ENCODE results near the gene OR10AG1. TPM values are rescaled to one million over a fixed set of nuclear protein-coding genes. Genes with fewer than 3 reads are reported as not detected.

OR10AG1 gene
- total RNA-seq (not detected), polyA plus RNA-seq (not detected)

GRCh38 chr11:55969845-55970244 lies at the start of gene OR10AG1:
TSS of gene OR10AG1 (minus strand) at chr11:55969945. CDS start at chr11:55969907, 38 bp downstream.
- DNase-seq (ENCODE audit: extremely low spot score), result no peak
- Histone ChIP-seq H3K27ac (ENCODE audit: low read depth) (no peak within 1 kb of the TSS), H3K36me3 (ENCODE audit: insufficient read depth) (no peaks in the 10 kb centered on the region), H3K4me3 (ENCODE audit: low read depth, low read length) (no peak within 1 kb of the TSS), H3K4me1 (ENCODE audit: insufficient read depth) (no peaks in the 10 kb centered on the region)
- 88% methylated on average over 2 of the region's 2 CpGs for WGBS

GRCh38 chr11:56013805-56014204 lies 44.1 kb upstream of the OR10AG1 start:
- no peaks in the 10 kb centered on the region for H3K36me3 ChIP-seq (ENCODE audit: insufficient read depth)
- no peak overlapping the region for H3K4me3 ChIP-seq (ENCODE audit: low read depth, low read length)
- no peaks in the 10 kb centered on the region for H3K4me1 ChIP-seq (ENCODE audit: insufficient read depth)
- WGBS, result 40% methylated on average over 2 of the region's 2 CpGs
- no peak overlapping the region for H3K27ac ChIP-seq (ENCODE audit: low read depth)
- DNase-seq (ENCODE audit: extremely low spot score), result no peak

GRCh38 chr11:56010716-56011115 lies 41.0 kb upstream of the OR10AG1 start:
- DNase-seq (ENCODE audit: extremely low spot score), result no peak
- H3K36me3 ChIP-seq (ENCODE audit: insufficient read depth), result no peaks in the 10 kb centered on the region
- H3K27ac ChIP-seq (ENCODE audit: low read depth), result no peak overlapping the region
- H3K4me1 ChIP-seq (ENCODE audit: insufficient read depth), result no peaks in the 10 kb centered on the region
- H3K4me3 ChIP-seq (ENCODE audit: low read depth, low read length), result no peak overlapping the region

GRCh38 chr11:55994525-55994924 lies 24.8 kb upstream of the OR10AG1 start, which contains the start of gene OR5F1:
TSS of gene OR5F1 (minus strand) at chr11:55994625. CDS start at chr11:55994625, 0 bp downstream.
- WGBS, result 62% methylated on average over 2 of the region's 2 CpGs

GRCh38 chr11:55970935-55971334 lies 1.2 kb upstream of the OR10AG1 start:
- H3K4me3 ChIP-seq (ENCODE audit: low read depth, low read length), result no peak overlapping the region
- no peaks in the 10 kb centered on the region for H3K36me3 ChIP-seq (ENCODE audit: insufficient read depth)
- no peak overlapping the region for H3K27ac ChIP-seq (ENCODE audit: low read depth)
- no peak for DNase-seq (ENCODE audit: extremely low spot score)
- WGBS, result 95% methylated on average over 3 of the region's 3 CpGs
- H3K4me1 ChIP-seq (ENCODE audit: insufficient read depth), result no peaks in the 10 kb centered on the region

More at GRCh38 chr11:55994525-55994924, 24.8 kb upstream of the OR10AG1 start, which contains the start of gene OR5F1:
- no peaks in the 10 kb centered on the region for H3K4me1 ChIP-seq (ENCODE audit: insufficient read depth)
- H3K4me3 ChIP-seq (ENCODE audit: low read depth, low read length), result no peak within 1 kb of the TSS
- H3K36me3 ChIP-seq (ENCODE audit: insufficient read depth), result no peaks in the 10 kb centered on the region
- DNase-seq (ENCODE audit: extremely low spot score), result no peak
- H3K27ac ChIP-seq (ENCODE audit: low read depth), result no peak within 1 kb of the TSS

- DNase-seq (ENCODE audit: extremely low spot score), result no peak
- Histone ChIP-seq H3K36me3 (ENCODE audit: insufficient read depth) (no peaks in the 10 kb centered on the region), H3K27ac (ENCODE audit: low read depth) (no peak overlapping the region), H3K4me1 (ENCODE audit: insufficient read depth) (no peaks in the 10 kb centered on the region), H3K4me3 (ENCODE audit: low read depth, low read length) (no peak overlapping the region)
- WGBS, result 83% methylated on average over 5 of the region's 5 CpGs
These were observed 1.8 kb downstream of the OR10AG1 start for GRCh38 chr11:55967914-55968313.

GRCh38 chr11:55966391-55966790 lies 3.4 kb downstream of the OR10AG1 start:
- 67% methylated on average over 2 of the region's 2 CpGs for WGBS

GRCh38 chr11:55956521-55956920 lies 13.2 kb downstream of the OR10AG1 start:
- H3K36me3 ChIP-seq (ENCODE audit: insufficient read depth), result no peaks in the 10 kb centered on the region
- no peak for DNase-seq (ENCODE audit: extremely low spot score)
- no peaks in the 10 kb centered on the region for H3K4me1 ChIP-seq (ENCODE audit: insufficient read depth)
- WGBS, result 58% methylated on average over 4 of the region's 4 CpGs
- no peak overlapping the region for H3K4me3 ChIP-seq (ENCODE audit: low read depth, low read length)
- no peak overlapping the region for H3K27ac ChIP-seq (ENCODE audit: low read depth)

More at GRCh38 chr11:55966391-55966790, 3.4 kb downstream of the OR10AG1 start:
- Histone ChIP-seq H3K4me1 (ENCODE audit: insufficient read depth) (no peaks in the 10 kb centered on the region), H3K27ac (ENCODE audit: low read depth) (no peak overlapping the region), H3K4me3 (ENCODE audit: low read depth, low read length) (no peak overlapping the region), H3K36me3 (ENCODE audit: insufficient read depth) (no peaks in the 10 kb centered on the region)
- no peak for DNase-seq (ENCODE audit: extremely low spot score)

GRCh38 chr11:55949330-55949729 lies 20.4 kb downstream of the OR10AG1 start:
- no peak for DNase-seq (ENCODE audit: extremely low spot score)
- Histone ChIP-seq H3K4me3 (ENCODE audit: low read depth, low read length) (no peak overlapping the region), H3K27ac (ENCODE audit: low read depth) (no peak overlapping the region), H3K36me3 (ENCODE audit: insufficient read depth) (no peaks in the 10 kb centered on the region), H3K4me1 (ENCODE audit: insufficient read depth) (no peaks in the 10 kb centered on the region)
- 62% methylated on average over 4 of the region's 4 CpGs for WGBS

GRCh38 chr11:55942785-55943392 lies 26.9 kb downstream of the OR10AG1 start:
- no peaks in the 10 kb centered on the region for H3K4me1 ChIP-seq (ENCODE audit: insufficient read depth)
- H3K36me3 ChIP-seq (ENCODE audit: insufficient read depth), result no peaks in the 10 kb centered on the region
- no peak overlapping the region for H3K4me3 ChIP-seq (ENCODE audit: low read depth, low read length)
- peak; percentile 2 for DNase-seq (ENCODE audit: extremely low spot score)
- WGBS, result 1% methylated on average over 3 of the region's 3 CpGs
- no peak overlapping the region for H3K27ac ChIP-seq (ENCODE audit: low read depth)

- no peaks in the 10 kb centered on the region for H3K4me1 ChIP-seq (ENCODE audit: insufficient read depth)
- H3K4me3 ChIP-seq (ENCODE audit: low read depth, low read length), result no peak within 1 kb of the TSS
- WGBS, result 64% methylated on average over 2 of the region's 2 CpGs
- DNase-seq (ENCODE audit: extremely low spot score), result no peak
- H3K36me3 ChIP-seq (ENCODE audit: insufficient read depth), result no peaks in the 10 kb centered on the region
- H3K27ac ChIP-seq (ENCODE audit: low read depth), result no peak within 1 kb of the TSS
These were observed 33.4 kb downstream of the OR10AG1 start, which contains the start of gene OR5I1 for GRCh38 chr11:55936300-55936699. TSS of gene OR5I1 (minus strand) at chr11:55936400. CDS start at chr11:55936400, 0 bp downstream.

GRCh38 chr11:55920537-55920936 lies 49.2 kb downstream of the OR10AG1 start:
- 78% methylated on average over 5 of the region's 5 CpGs for WGBS
- no peak for DNase-seq (ENCODE audit: extremely low spot score)
- Histone ChIP-seq H3K27ac (ENCODE audit: low read depth) (no peak overlapping the region), H3K4me1 (ENCODE audit: insufficient read depth) (no peaks in the 10 kb centered on the region), H3K36me3 (ENCODE audit: insufficient read depth) (no peaks in the 10 kb centered on the region), H3K4me3 (ENCODE audit: low read depth, low read length) (no peak overlapping the region)
